GM12878 (cell line): ENCODE measurements around the gene SHF.

Source experiments
- BCL11A ChIP-seq: IDR thresholded peaks from 2 replicates; pipeline ENCODE4 v1.6.1; 2011; ENCODE audit warnings: low read depth, low read length
- CBX5 ChIP-seq: sonication (generic); IDR thresholded peaks from 2 replicates; pipeline ENCODE4 v1.6.1; 2016; ENCODE audit warnings: low read depth, moderate library complexity, mild to moderate bottlenecking, inconsistent platforms
- CTCF ChIP-seq, 3 experiments: IDR thresholded peaks in 2 of 3; conservative IDR thresholded peaks in 1 of 3; 2 replicates each; pipeline ENCODE4 v1.5.1; 2011; ENCODE audit warnings: low read depth in 3 of 3, low read length in 3 of 3, mild to moderate bottlenecking in 3 of 3, control low read depth in 2 of 3, moderate library complexity in 2 of 3, inconsistent platforms in 1 of 3, mixed read lengths in 1 of 3; ENCODE audit not compliant: control insufficient read depth in 2 of 3, insufficient read depth in 1 of 3; ENCODE audit errors: extremely low read depth in 1 of 3
- MTA2 ChIP-seq: fragments of 450-650 bp; IDR thresholded peaks from 2 replicates; pipeline ENCODE4 v1.6.1; 2016; ENCODE audit warnings: low read depth, mild to moderate bottlenecking, moderate library complexity
- POLR2AphosphoS5 ChIP-seq: IDR thresholded peaks from 2 replicates; pipeline ENCODE4 v1.6.1; 2011; ENCODE audit warnings: mild to moderate bottlenecking, low read length, inconsistent platforms
- RFX5 ChIP-seq: IDR thresholded peaks from 2 replicates; pipeline ENCODE4 v1.6.1; 2011; ENCODE audit warnings: low read depth, low read length, improper control_type of control experiment
- SUZ12 ChIP-seq: fragments of 200-600 bp; sonication (generic); IDR thresholded peaks from one replicate; pipeline ENCODE4 v1.6.1; 2018; ENCODE audit warnings: antibody characterized with exemption, mild to moderate bottlenecking; ENCODE audit not compliant: unreplicated experiment
- TAF1 ChIP-seq: IDR thresholded peaks from 2 replicates; pipeline ENCODE4 v1.6.1; 2011; ENCODE audit warnings: mild to moderate bottlenecking, low read depth, low read length, borderline replicate concordance
- ZBTB11 ChIP-seq: fragments of 450-650 bp; formaldehyde crosslinking; IDR thresholded peaks from 2 replicates; pipeline ENCODE4 v1.5.0; 2022; ENCODE audit warnings: mild to moderate bottlenecking, missing genetic modification characterization

DNA sequence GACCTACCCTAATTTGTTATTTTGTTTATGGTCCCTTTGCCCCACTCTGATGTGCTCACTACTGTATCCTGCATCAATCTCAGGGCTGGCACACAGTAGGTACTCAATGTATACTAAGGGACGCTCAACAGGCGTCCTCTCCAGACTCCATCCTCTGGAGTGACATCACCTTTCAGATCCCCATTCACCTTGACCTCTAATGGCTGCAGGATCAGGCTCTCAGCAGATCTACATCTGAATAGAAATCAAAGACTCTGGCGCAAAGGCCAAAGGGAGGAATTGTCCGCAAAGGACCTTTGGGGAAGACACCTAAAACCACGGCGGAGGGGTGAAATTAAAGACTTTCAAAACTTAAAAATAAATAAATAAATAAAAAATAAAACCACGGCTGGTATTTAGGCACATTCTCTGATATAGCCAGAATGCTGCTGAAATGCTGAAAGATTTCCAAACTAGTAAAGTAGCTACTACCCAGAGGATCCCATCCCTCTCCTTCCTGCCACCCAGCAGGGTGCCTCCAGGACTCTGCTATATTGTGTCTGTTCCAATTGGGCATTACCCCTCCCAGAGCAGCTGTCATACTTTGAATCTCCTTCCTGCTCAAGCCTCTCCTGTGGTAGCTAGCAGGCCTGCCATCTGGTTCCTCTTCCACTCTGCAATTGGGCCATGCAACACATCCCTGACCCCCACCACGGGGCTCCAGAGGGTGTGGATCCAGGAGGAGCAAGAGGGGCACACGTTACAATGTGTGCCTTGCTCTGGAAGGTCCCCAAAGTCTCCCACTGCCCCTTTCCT is 6.1 kb downstream of the SHF start:
- TF ChIP-seq TAF1 = no peak
- TF ChIP-seq POLR2AphosphoS5 = no peak
- TF ChIP-seq RFX5 = no peak
- no peak for TF ChIP-seq SUZ12
- TF ChIP-seq BCL11A = no peak
- TF ChIP-seq CBX5 = no peak
- no peak for TF ChIP-seq MTA2
- TF ChIP-seq CTCF (IDR thresholded peaks at IDR 0.05 in 2 of 3, conservative IDR thresholded peaks at IDR 0.05 in 1 of 3; ENCODE audit: control insufficient read depth in 2 of 3, extremely low read depth in 1 of 3, insufficient read depth in 1 of 3, low read depth in 3 of 3, low read length in 3 of 3) = no peak
- TF ChIP-seq ZBTB11 = no peak
